Astrocyte of the hippocampus (primary cell): ENCODE data around the gene PRM3.

Source experiments
- DNase-seq: peaks from one replicate; pipeline ENCODE4 v3.0.0; 2011; ENCODE audit warnings: low read depth, low spot score

Gene PRM3

DNA sequence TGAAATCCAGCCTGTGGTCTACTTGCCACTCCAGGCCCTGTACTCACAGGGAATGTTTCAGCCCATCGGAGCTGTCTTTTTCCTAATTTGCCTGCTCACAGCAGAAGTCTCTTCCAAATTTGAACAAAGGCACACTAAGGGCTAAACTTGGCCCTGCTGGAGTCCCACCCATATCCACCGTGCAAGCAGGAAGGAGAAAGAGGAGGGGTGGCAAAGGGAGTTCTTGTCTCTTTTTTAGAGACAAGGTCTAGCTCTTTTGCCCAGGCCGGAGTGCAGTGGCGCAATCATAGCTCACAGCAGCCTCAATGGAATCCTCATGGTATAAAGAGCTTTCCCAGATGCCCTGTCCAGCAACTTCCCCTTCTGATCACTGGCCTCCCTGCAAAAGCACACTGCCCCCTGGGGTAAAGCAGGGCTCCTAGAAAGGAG is 10.4 kb upstream of the PRM3 start:
- no peak for DNase-seq

GRCh38 chr16:11280616-11281522 is 7.4 kb upstream of the PRM3 start, which contains the start of gene PRM1:
Gene PRM1 (minus strand): TSS chr16:11281330. CDS start chr16:11281238, 92 bp downstream.
- DNase-seq: no peak

DNA sequence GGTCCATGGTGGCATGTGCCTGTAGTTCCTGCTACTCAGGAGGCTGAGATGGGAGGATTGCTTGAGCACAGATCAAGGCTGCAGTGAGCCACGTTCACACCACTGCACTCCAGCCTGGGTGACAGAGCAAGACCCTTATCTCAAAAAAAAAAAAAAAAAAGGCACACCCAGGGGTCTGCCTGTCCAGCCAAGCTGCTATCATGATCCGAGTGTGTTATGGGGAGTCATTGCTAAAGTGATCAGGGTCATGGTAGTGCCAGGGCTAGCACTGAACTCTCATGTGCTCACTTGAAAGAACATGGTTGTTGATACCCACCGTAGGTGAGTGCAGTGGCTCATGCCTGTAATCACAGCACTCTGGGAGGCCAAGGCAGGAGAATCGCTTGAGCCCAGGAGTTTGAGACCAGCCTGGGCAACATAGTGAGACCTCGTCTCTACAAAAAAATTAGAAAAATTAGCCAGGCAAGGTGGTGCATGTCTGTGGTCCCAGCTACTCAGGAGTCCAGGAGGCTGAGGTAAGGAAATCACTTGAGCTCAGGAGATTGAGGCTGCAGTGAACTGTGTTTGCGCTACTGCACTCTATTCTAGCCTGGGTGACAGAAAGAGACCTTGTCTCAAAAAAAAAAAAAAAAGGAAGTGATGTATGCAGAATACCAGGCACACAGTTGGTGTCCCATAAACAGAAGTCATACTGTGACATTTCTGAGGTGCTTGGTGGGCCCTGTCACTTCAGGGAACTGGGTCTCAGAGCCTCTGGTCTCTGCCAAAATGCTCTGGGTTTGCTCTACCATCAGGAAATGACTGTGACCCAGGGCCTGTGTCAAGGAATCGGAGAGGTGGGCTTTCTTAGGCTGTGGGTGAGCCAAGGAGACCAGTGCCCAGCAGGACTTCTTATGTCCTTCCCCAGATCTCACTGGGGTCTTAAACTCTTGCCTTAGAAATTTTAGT is 5.5 kb upstream of the PRM3 start:
- no peak for DNase-seq

DNA sequence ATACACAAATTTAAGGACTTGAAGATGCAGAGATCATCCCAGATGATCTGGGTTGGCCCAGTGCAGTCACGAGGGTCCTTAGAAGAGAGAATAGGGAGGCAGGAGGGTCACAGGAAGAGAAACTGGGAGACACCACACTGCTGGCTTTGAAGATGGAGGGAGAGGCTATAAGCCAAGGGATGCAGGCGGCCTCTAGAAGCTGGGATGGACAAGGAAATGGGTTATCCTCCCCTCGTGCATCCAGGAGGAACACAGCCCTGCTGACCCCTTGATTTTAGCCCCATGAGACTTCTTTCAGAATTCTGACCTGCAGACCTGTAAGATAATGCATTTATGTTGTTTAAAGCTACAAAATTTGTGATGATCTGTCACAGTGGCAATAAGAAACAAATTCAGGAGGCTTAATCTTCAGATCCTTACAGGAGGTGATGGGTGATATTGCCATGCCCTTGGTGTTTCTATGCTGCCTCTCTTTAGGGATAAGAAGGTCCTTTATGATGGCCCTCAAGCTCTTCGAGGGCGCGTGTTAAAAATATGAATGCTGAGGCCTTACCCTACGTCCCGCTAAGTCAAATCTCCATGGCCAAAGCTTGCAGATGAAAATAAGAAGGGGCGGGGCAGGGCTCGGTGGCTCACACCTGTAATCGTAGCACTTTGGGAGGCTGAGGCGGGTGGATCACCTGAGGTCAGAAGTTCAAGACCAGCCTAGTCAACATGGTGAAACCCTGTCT is 4.3 kb upstream of the PRM3 start:
- DNase-seq: no peak

DNA sequence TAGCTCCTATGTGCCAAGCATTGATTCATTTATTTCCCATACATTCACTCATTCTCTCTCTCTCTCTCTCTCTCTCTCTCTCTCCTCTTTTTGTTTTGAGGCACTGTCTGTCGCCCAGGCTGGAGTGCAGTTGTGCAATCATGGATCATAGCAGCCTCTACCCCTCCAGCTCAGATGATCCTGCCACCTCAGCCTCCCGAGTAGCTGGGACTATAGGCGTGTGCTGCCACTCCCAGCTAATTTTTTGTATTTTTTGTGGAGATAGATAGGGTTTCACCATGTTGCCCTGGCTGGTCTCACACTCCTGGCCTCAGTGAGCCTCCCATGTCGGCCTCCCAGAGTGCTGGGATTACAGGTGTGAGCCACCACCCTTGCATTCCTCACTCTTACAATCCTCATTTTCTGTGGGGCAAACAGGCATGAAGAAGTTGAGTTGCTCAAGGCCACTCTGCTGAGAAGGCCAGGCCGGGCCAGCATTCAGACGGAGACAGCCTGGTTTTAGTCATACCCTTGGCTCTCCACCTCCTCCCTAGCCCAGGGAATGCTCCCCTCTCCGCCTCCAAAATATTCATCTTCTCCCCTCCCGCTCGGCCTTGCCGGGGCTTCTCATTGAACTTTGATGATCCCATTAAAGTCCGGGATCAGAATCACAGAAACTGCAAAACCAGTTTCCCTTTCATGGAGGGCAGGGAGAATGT is 3.6 kb upstream of the PRM3 start:
- no peak for DNase-seq

- DNase-seq: no peak
These were observed 2.9 kb upstream of the PRM3 start, which contains the start of gene PRM2 for GRCh38 chr16:11276143-11276895. Gene PRM2 (minus strand): TSS chr16:11276480. CDS start chr16:11276370, 110 bp downstream.

DNA sequence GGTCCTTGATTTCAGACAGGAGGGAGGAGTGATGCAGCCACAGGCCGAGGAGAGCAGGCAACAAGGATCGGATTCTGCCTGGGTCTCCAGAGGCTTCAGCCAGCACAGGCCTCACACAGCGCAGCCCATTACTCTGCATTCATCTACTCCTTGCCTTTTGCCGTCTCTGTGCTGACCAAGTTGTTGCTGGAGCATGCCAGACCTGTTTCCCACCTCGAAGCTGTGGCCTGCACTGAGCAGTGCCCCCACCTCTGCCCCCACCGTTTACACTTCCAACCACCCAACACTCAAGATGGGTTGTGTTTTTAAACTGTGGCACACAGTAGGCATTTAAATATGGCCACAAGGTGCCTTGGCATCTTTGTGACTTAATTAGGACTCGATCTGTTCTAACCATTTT is 1.5 kb upstream of the PRM3 start:
- DNase-seq: no peak

DNA sequence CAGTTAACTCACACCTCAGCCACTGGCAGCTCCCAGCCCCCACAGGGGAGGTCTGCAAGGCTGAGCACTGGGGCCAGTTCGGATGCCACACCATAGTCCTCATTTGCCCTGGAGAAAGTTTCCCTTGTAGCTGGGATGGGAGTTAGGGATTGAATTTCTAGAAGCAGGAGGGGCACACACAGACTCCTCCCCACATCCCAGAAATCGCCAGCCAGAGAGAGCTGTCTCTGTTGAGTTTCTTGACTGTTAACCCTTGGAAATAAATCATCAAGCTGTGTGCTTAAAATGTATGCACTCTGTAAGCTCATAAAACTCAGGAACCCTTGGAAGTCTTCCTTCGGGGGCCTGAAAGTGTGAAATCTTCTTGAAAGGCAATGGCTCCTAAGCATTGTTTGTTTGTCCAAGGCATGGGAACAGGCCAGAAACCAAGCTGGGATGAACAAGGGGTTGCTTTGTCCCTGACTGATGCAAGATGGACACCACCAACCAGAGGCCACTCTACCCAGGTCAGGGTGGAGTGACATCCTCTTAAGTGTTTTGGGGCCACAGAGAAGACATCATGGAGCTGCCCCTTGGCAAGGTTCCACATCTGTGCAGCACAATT is 394 bp upstream of the PRM3 start:
- DNase-seq: no peak

DNA sequence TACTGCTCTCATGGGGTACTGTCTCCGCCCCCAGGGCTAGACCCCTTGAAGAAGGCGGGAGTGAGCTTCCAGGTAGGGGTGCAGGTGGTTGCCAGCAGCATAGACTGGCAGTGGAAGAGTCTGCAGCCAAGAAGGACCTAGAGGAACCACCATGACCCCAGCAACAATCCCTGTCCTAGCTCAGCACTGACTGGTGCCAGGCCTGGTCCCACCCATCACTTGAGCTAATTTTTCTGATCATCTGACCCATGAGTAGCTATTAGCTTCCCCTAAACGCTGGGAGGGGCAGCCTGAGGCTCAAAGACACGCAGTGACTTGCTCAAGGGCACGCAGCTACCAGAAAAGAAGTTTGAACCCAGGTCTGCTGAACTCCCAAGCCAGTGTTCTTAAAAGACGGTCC is 945 bp downstream of the PRM3 start:
- no peak for DNase-seq

DNA sequence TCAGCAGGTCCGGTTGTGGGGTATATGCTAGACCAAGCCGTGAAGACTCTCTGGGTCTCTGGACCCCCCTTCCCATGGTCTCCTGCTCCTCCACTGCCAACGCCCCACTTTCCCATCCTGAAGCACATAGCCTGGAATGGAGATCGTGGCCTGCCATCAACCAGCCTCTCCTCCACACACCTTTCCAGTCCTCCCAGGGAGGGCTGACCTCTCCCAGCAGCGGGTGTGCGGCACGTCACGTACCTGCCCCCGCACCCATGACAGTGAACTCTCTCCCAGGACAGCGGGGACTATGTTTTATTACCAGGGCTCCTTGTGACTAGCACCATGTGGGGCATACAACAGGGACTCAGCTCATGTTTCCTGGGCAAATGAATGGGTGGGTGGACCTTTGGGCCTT is 1.8 kb downstream of the PRM3 start:
- DNase-seq: no peak

- no peak for DNase-seq
These were observed 2.7 kb downstream of the PRM3 start for GRCh38 chr16:11270602-11271162.

DNA sequence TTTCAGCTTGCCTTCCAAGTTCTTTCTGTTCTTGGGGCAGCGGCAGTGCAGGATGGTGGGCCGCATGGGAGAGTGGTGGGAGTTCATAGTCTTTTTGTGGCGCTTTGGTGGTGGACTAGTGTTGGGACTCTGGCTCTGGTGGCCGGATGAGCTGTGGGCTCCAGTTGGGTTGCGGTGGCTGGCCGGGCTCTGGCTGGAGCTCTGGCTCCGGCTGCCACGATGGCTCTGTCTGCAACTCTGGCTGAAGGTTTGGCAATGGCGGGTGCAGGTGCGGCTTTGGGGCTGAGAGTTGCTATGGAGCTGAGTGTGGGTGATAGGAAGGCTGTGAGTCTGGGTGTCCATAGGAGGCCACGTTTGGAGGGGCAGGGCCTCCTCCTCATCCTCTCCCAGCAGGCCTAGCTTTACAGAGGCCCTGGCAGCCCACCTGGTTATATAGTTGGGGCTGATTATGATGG is 4.5 kb downstream of the PRM3 start, which contains the start of gene TNP2:
TNP2 (minus strand) TSS at position 405 of the 455 bp plus-strand sequence; CDS start at position 342, 63 bp downstream.
- no peak for DNase-seq

DNA sequence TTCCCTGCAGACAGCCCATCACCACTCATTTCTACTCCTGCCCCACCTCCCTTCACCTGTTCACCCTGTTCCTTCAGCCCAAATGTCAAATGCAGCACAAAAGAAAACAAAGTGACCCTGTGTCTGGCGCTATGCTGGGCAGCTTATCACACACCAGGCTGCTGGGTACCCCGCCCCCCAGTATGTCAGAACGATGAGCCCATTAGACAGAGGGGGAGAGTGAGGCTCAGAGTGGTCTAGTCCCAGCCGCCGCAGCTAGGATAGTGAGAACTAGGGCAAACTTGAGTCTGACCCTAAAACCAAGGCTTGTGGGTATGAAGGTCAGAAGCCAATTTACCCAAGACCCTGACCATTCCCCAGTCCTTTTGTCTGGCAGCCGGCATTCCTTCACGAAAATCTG is 8.3 kb downstream of the PRM3 start:
- DNase-seq: no peak

DNA sequence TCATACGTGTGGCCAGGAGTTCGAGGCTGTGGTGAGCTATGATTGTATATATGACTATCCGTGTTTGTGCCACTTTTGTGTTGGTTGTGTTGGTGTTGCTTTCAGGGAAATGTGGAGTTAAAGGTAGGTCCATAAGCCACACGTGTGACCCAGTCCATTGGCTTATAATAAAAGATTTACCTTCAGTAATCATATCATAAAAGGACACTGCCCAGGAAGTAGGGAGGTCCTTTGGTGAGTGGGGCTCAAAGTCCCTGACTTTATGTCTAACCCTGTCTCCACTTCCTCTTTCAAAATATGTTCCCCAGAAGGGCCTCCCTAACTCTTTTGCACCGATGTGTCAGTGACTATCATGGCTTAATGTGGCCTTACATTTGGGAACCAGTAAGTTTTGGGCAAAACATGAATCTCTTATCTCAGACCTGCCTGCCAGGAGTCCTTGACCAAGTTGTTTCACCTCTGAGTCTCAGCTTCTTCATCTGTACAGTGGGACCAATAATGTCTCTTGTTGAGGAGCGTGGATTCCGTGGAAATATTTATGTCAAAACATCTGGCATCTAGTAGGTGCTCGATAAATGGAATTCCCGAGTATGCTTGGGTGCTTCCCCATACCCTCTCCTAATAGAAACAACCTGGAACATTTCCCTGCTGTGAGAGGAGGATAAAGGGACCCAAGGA is 9.1 kb downstream of the PRM3 start:
- no peak for DNase-seq

GRCh38 chr16:11263737-11264136 is 9.7 kb downstream of the PRM3 start:
- DNase-seq: no peak

DNA sequence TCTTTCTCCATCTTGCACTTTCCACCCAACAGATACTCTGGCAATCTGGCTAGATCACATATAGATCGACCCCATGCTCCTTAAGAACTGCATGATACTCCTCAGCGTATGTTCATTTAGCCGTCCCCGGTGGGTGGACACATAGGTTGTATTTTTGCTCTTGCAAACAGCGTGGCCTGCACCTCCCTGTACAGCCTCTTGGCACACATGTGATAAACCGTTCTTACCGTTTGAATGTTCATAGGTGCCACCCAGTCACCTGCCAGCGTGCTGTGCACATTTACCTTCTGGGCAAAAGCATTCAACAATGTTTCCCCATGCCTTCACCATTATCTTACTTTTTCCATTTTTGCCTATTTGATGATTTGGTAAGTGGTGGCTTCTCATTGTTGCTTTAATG is 10.5 kb downstream of the PRM3 start:
- no peak for DNase-seq

DNA sequence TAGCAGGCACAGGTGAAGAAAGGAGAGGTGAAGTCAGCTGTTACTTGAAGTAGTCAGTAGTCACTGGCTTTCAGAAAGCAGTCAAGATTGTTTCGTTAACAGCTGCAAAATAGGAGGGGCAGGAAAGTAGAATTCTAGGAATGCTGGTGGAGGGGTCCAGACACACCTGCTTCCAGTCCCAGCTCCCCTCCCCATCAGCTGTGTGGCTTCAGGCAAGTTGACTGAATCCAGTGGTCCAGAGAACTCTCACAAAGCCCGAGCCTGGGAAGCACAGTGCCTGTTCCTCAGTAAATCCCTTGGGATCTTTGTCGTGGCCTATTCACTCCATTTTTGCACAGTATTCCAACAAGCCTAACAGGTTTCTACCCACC is 12.8 kb downstream of the PRM3 start:
- no peak for DNase-seq

GRCh38 chr16:11259655-11260595 is 13.5 kb downstream of the PRM3 start:
- DNase-seq: no peak
